K562 (cell line): ENCODE measurements around the gene SAP30BP. TPM values are rescaled to one million over a fixed set of nuclear protein-coding genes. Genes with fewer than 3 reads are reported as not detected.
A peak's percentile ranks its signal among the peaks of the same experiment; 100 is the strongest.

Source experiments
- ATAC-seq: fragments of 200-7000 bp; cut with Tn5 transposase; 3 replicates; pipeline ENCODE4 v1.9.1; 2020; ENCODE audit warnings: moderate library complexity
- BruUV-seq: library from RNA; stranded (reverse); fragments of 400-500 nt; replicated peaks from 2 replicates; lab custom pipeline; 2021; lab: Mats Ljungman, UMichigan
- CTCF ChIA-PET: fragments of 300-600 bp; formaldehyde crosslinking; extraction: SDS; loops from one replicate; lab custom pipeline; 2021; ENCODE audit warnings: low intra/inter-chr PET ratio; lab: Yijun Ruan, JAX
- POLR2A ChIA-PET: fragments of 300-600, 350-650 bp; sonication (Branson Sonifier 250); formaldehyde crosslinking; extraction: SDS; loops from one replicate; lab custom pipeline; 2021; ENCODE audit warnings: antibody characterized with exemption, inconsistent platforms; lab: Yijun Ruan, JAX
- DNase-seq, 4 experiments: peaks; one replicate each; pipeline versions ENCODE4 v3.0.0 to v3.0.0-alpha.2; 2011 to 2018; ENCODE audit warnings: low spot score in 3 of 4, mixed read lengths in 3 of 4; ENCODE audit errors: extremely low read depth in 1 of 4
- FAIRE-seq: peaks from 2 replicates; lab custom pipeline; 2011; peaks lifted over from hg19 to GRCh38; lab: Jason Lieb, UNC
- H2AFZ ChIP-seq: 2 replicates; pipeline ENCODE4 v1.6.0; 2011; ENCODE audit warnings: low read depth, low read length, control low read depth, inconsistent platforms
- H3K27ac ChIP-seq: fragments of 200-600 bp; 3 replicates; pipeline ENCODE4 v1.8.0; 2011; ENCODE audit warnings: low read depth, mild to moderate bottlenecking, control low read depth, inconsistent platforms, low read length, moderate library complexity, mixed read lengths; ENCODE audit errors: extremely low read depth
- H3K27me3 ChIP-seq, 2 experiments: fragments of 300-600 bp in 1 of 2; 2 replicates in 1 of 2; 3 replicates in 1 of 2; pipeline versions ENCODE4 v1.6.0 to v1.8.0; 2011; ENCODE audit warnings: inconsistent platforms in 2 of 2, low read length in 2 of 2, mild to moderate bottlenecking in 1 of 2, mixed read lengths in 1 of 2, moderate library complexity in 1 of 2; ENCODE audit not compliant: control insufficient read depth in 2 of 2, insufficient read depth in 2 of 2
- H3K36me3 ChIP-seq: fragments of 300-600 bp; 3 replicates; pipeline ENCODE4 v1.8.0; 2011; ENCODE audit warnings: mild to moderate bottlenecking, low read length, inconsistent platforms; ENCODE audit not compliant: control insufficient read depth, insufficient read depth
- H3K4me1 ChIP-seq, 2 experiments: fragments of 200-600 bp in 1 of 2; replicated peaks in 1 of 2; 2 replicates in 1 of 2; 3 replicates in 1 of 2; pipeline versions ENCODE4 v1.5.1 to v1.8.0; 2011; ENCODE audit warnings: inconsistent platforms in 2 of 2, low read length in 2 of 2, mild to moderate bottlenecking in 1 of 2, mixed read lengths in 1 of 2, moderate library complexity in 1 of 2; ENCODE audit not compliant: control insufficient read depth in 2 of 2, insufficient read depth in 2 of 2
- H3K4me2 ChIP-seq: 2 replicates; pipeline ENCODE4 v1.6.1; 2011; ENCODE audit warnings: low read length, control low read depth, inconsistent platforms, mixed read lengths; ENCODE audit not compliant: insufficient read depth
- H3K4me3 ChIP-seq: fragments of 200-600 bp; sonication (generic), shearing (Covaris generic); 2 replicates; pipeline ENCODE4 v1.5.1; 2016; ENCODE audit warnings: control low read depth, inconsistent platforms
- H3K79me2 ChIP-seq: fragments of 200-600 bp; 3 replicates; pipeline ENCODE4 v1.8.0; 2011; ENCODE audit warnings: low read length, inconsistent platforms; ENCODE audit not compliant: control insufficient read depth, insufficient read depth
- H3K9ac ChIP-seq, 2 experiments: 2 replicates each; pipeline versions ENCODE4 v1.6.0 to v1.6.1; 2011; ENCODE audit warnings: low read depth in 2 of 2, low read length in 2 of 2, control low read depth in 1 of 2, inconsistent platforms in 1 of 2, mild to moderate bottlenecking in 1 of 2, mixed read lengths in 1 of 2; ENCODE audit not compliant: insufficient read depth in 1 of 2
- H3K9me1 ChIP-seq: one replicate; pipeline ENCODE4 v1.6.0; 2011; ENCODE audit warnings: inconsistent platforms, mild to moderate bottlenecking, low read length, moderate library complexity; ENCODE audit not compliant: control insufficient read depth, insufficient read depth
- H3K9me3 ChIP-seq: replicated peaks from 2 replicates; pipeline ENCODE4 v1.5.1; 2011; ENCODE audit warnings: low read depth, low read length, inconsistent platforms; ENCODE audit not compliant: control insufficient read depth, insufficient read depth
- H4K20me1 ChIP-seq: replicated peaks from 2 replicates; pipeline ENCODE4 v1.6.1; 2011; ENCODE audit warnings: low read length, inconsistent platforms, mixed read lengths; ENCODE audit not compliant: control insufficient read depth, insufficient read depth
- MAFG ChIP-seq: fragments of 450-650 bp; conservative IDR thresholded peaks from 2 replicates; pipeline ENCODE4 v1.6.1; 2016; ENCODE audit warnings: missing genetic modification characterization, missing compliant biosample characterization
- POLR2G ChIP-seq: fragments of 200-400 bp; formaldehyde crosslinking; IDR thresholded peaks from 2 replicates; pipeline ENCODE4 v1.6.1; 2017; ENCODE audit warnings: low read depth, mild to moderate bottlenecking, antibody characterized with exemption, low read length, moderate library complexity
- WGBS: fragments of 100-300 bp; shearing (Covaris generic); methylation state at CpG from one replicate; pipeline ENCODE4 v1.1.6; 2016; ENCODE audit warnings: low coverage, mixed read lengths; ENCODE audit not compliant: insufficient coverage; ENCODE audit errors: missing lambda C conversion rate; 5-methylcytosine and 5-hydroxymethylcytosine counted together
- in situ Hi-C: fragments of 300-500 bp; cut with MboI; formaldehyde crosslinking; loops from 4 replicates; pipeline ENCODE4 v1.15.0; 2018; ENCODE audit warnings: inconsistent platforms, mixed read lengths
- intact Hi-C: fragments of 100-400 bp; cut with micrococcal nuclease; formaldehyde crosslinking; loops from 2 replicates; pipeline ENCODE4 v1.14.2; 2022
- polyA plus RNA-seq, 8 experiments: library from polyadenylated mRNA; depleted of rRNA in 4 of 8; stranded (reverse) in 5 of 8; unstranded in 3 of 8; fragments of >200 nt; fragmentation: Nextera tagmentation in 2 of 8; fragmentation: Illumina TruSeq in 1 of 8; extraction: Ambion mirVana in 2 of 8; extraction: Trizol in 1 of 8; gene quantifications; 2 replicates each; pipeline versions ENCODE4 v1.2.1 to v1.2.3, GENCODE V29; 2011 to 2014; ENCODE audit warnings: inconsistent platforms in 1 of 8, missing spikeins in 1 of 8
- total RNA-seq, 7 experiments: library from RNA; depleted of rRNA in 6 of 7; stranded (reverse); fragments of >200 nt in 6 of 7; fragmentation: Illumina TruSeq in 2 of 7; extraction: Trizol in 2 of 7; gene quantifications; 2 replicates each; pipeline versions ENCODE4 v1.2.1 to v1.2.3, GENCODE V29; 2011 to 2021; ENCODE audit warnings: low replicate concordance in 1 of 7
- TF ChIP-seq, protein P1 (sequence below), 2 experiments: fragments of 450-650 bp in 1 of 2; sonication (generic) in 1 of 2; formaldehyde crosslinking; conservative IDR thresholded peaks; 2 replicates each; pipeline versions ENCODE4 v1.4.0 to v1.8.1; 2020 to 2022; ENCODE audit warnings: mild to moderate bottlenecking in 1 of 2, missing genetic modification reagents in 1 of 2

The SAP30BP gene
- total and polyA plus RNA-seq, 9 of the 15 experiments (the other 6 are each of a cell fraction or from before 2014, with no cell fraction given): 45.3 to 154 (median 71.7) TPM

DNA sequence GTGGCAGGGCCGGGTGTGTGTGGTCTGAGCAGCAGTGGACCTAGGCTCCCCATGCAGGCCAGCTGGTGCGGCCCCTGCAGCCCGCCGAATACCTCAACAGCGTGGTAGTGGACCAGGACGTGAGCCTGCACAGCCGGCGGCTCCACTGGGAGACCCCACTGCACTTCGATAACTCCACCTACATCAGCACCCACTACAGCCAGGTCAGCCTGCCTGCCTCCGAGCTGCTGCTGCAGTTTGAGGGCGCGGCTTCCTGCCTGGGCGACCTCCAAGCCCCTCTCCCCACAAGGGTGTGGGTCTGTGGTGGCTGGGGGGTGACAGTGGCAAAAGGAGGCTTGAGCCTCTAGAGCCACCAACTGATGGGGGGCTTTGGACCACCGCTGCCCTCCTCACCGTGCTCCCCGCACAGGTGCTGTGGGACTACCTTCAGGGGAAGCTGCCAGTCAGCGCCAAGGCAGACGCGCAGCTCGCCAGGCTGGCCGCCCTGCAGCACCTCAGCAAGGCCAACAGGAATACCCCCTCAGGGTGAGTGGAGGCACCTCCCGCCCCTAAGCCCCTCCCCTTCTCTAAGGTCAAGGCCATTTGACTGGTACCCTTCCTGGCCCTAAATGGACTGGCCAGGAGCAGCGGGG lies 42.3 kb upstream of the SAP30BP start:
- WGBS: 62% methylated on average over 14 of the region's 23 CpGs
- CTCF ChIA-PET: no interaction called here
- no peak overlapping the region for H2AFZ ChIP-seq
- H3K4me1 ChIP-seq: peaks cover 6 to 79% of the 10 kb centered on the region in 2 experiments; a peak in 4 of 5 replicates
- H3K27me3 ChIP-seq: peaks cover 1 to 27% of the 10 kb centered on the region in 2 experiments; a peak in 3 of 5 replicates
- FAIRE-seq (no peak), DNase-seq (no peak)
- intact Hi-C loops (no loop called here), in situ Hi-C loops (no loop called here)
- POLR2A ChIA-PET: interaction anchor here (0.5 to 2.1 kb wide), 9 partner anchors 9 to 1811 kb away, joined by 3 to 8 read pairs (median 3); no protein-coding TSS in a partner anchor
- H3K9me3 ChIP-seq: no peaks in the 10 kb centered on the region
- H3K36me3 ChIP-seq: no peaks in the 10 kb centered on the region; the same call in 2 of the 3 replicates
- H3K9ac ChIP-seq: 0 out of 4 replicates have a peak overlapping the region, but pooled peaks of 1 of the 2 experiments have one; percentile 20
- BruUV-seq: no TSS peak
- no peak overlapping the region for H3K4me3 ChIP-seq
- TF ChIP-seq, protein P1, sequence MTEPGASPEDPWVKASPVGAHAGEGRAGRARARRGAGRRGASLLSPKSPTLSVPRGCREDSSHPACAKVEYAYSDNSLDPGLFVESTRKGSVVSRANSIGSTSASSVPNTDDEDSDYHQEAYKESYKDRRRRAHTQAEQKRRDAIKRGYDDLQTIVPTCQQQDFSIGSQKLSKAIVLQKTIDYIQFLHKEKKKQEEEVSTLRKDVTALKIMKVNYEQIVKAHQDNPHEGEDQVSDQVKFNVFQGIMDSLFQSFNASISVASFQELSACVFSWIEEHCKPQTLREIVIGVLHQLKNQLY (CRISPR knock-in tag; conservative IDR thresholded peaks at IDR 0.05): no peak
- TF ChIP-seq POLR2G (peak; percentile 42; the same call in 1 of the 2 replicates), MAFG (tag) (no peak)
- TF ChIP-seq, all 486 proteins: peak for 1
- Histone ChIP-seq H3K79me2 (no peaks in the 10 kb centered on the region), H4K20me1 (peaks cover 17% of the 10 kb centered on the region), H3K27ac (no peak overlapping the region), H3K9me1 (no peaks in the 10 kb centered on the region), H3K4me2 (no peak overlapping the region)
- no peak for ATAC-seq
